SK-N-SH (cell line): ENCODE measurements around the gene LURAP1L. TPM values are rescaled to one million over a fixed set of nuclear protein-coding genes. Genes with fewer than 3 reads are reported as not detected.

Experiments
- CTCF ChIA-PET: fragments of 300-600, 350-600 bp; formaldehyde crosslinking; extraction: SDS; loops from one replicate; lab custom pipeline; 2021; lab: Yijun Ruan, JAX
- POLR2A ChIA-PET: fragments of 350-600 bp; sonication (Branson Sonifier 250); formaldehyde crosslinking; extraction: SDS; loops from one replicate; lab custom pipeline; 2020; ENCODE audit warnings: antibody characterized with exemption, inconsistent platforms; lab: Yijun Ruan, JAX
- DNase-seq: peaks from one replicate; pipeline ENCODE4 v3.0.0; 2012
- H2AFZ ChIP-seq: fragments of 200-600 bp; sonication (generic); 2 replicates; pipeline ENCODE4 v1.8.1; 2016; ENCODE audit warnings: antibody characterized with exemption, mild to moderate bottlenecking, low read depth
- H3F3A ChIP-seq: fragments of 200-600 bp; sonication (generic); replicated peaks from 2 replicates; pipeline ENCODE3; 2016; ENCODE audit warnings: antibody characterized with exemption, mild to moderate bottlenecking; ENCODE audit not compliant: insufficient read depth
- H3K27ac ChIP-seq, 2 experiments: fragments of 200-500 bp in 1 of 2; fragments of 200-600 bp in 1 of 2; sonication (Bioruptor generic) in 1 of 2; sonication (generic), shearing (Covaris generic) in 1 of 2; 2 replicates each; pipeline versions ENCODE4 v1.5.1 to v1.6.1; 2014 to 2016; ENCODE audit warnings: low read depth in 2 of 2, inconsistent platforms in 1 of 2, low read length in 1 of 2, mild to moderate bottlenecking in 1 of 2, mixed read lengths in 1 of 2
- H3K27me3 ChIP-seq: fragments of 200-600 bp; sonication (generic), shearing (Covaris generic); 2 replicates; pipeline ENCODE4 v1.6.1; 2016; ENCODE audit warnings: mixed run types; ENCODE audit not compliant: insufficient read depth
- H3K36me3 ChIP-seq, 2 experiments: fragments of 200-500 bp in 1 of 2; fragments of 200-600 bp in 1 of 2; sonication (Bioruptor generic) in 1 of 2; sonication (generic) in 1 of 2; replicated peaks in 1 of 2; 2 replicates each; pipeline versions ENCODE3 to v1.5.1; 2014 to 2016; ENCODE audit warnings: low read length in 1 of 2, mild to moderate bottlenecking in 1 of 2; ENCODE audit not compliant: insufficient read depth in 2 of 2, control insufficient read depth in 1 of 2
- H3K4me1 ChIP-seq, 2 experiments: fragments of 200-500 bp in 1 of 2; fragments of 200-600 bp in 1 of 2; sonication (Bioruptor generic) in 1 of 2; sonication (generic), shearing (Covaris generic) in 1 of 2; 2 replicates each; pipeline versions ENCODE4 v1.5.1 to v1.6.1; 2014 to 2016; ENCODE audit warnings: low read depth in 1 of 2, low read length in 1 of 2, mixed run types in 1 of 2; ENCODE audit not compliant: insufficient read depth in 2 of 2, control insufficient read depth in 1 of 2
- H3K4me2 ChIP-seq: fragments of 200-600 bp; sonication (generic), shearing (Covaris generic); 2 replicates; pipeline ENCODE4 v1.6.1; 2017; ENCODE audit warnings: mixed run types
- H3K4me3 ChIP-seq, 2 experiments: fragments of 200-500 bp in 1 of 2; fragments of 200-600 bp in 1 of 2; sonication (Bioruptor generic) in 1 of 2; sonication (generic), shearing (Covaris generic) in 1 of 2; 2 replicates each; pipeline versions ENCODE4 v1.5.1 to v1.8.1; 2014 to 2016; ENCODE audit warnings: low read depth in 2 of 2, inconsistent platforms in 1 of 2, low read length in 1 of 2, mild to moderate bottlenecking in 1 of 2, mixed read lengths in 1 of 2, moderate library complexity in 1 of 2
- H3K79me2 ChIP-seq: fragments of 200-600 bp; sonication (generic); 2 replicates; pipeline ENCODE4 v1.8.1; 2017; ENCODE audit warnings: mild to moderate bottlenecking; ENCODE audit not compliant: insufficient read depth
- H3K9ac ChIP-seq: fragments of 200-600 bp; sonication (generic); 2 replicates; pipeline ENCODE4 v1.6.1; 2017; ENCODE audit warnings: mixed run types
- H3K9me2 ChIP-seq: fragments of 200-600 bp; sonication (generic); 2 replicates; pipeline ENCODE4 v1.6.1; 2017; ENCODE audit warnings: mixed run types
- H3K9me3 ChIP-seq: fragments of 200-600 bp; sonication (generic); 2 replicates; pipeline ENCODE4 v1.6.1; 2017; ENCODE audit warnings: mixed run types, mild to moderate bottlenecking, moderate library complexity
- H4K20me1 ChIP-seq: fragments of 200-600 bp; sonication (generic); 2 replicates; pipeline ENCODE4 v1.6.1; 2017; ENCODE audit warnings: mild to moderate bottlenecking, mixed run types; ENCODE audit not compliant: insufficient read depth
- ELF1 ChIP-seq: IDR thresholded peaks from 2 replicates; pipeline ENCODE4 v1.4.0; 2012
- FOSL2 ChIP-seq: IDR thresholded peaks from 2 replicates; pipeline ENCODE4 v1.4.0; 2012; ENCODE audit warnings: low read depth, mild to moderate bottlenecking, moderate library complexity, borderline replicate concordance
- FOXJ3 ChIP-seq: sonication (generic); formaldehyde crosslinking; IDR thresholded peaks from 2 replicates; pipeline ENCODE4 v1.5.1; 2020; ENCODE audit warnings: mild to moderate bottlenecking, missing genetic modification reagents
- FOXM1 ChIP-seq: IDR thresholded peaks from 2 replicates; pipeline ENCODE4 v1.4.0; 2012; ENCODE audit warnings: low read depth, mild to moderate bottlenecking
- GABPA ChIP-seq: IDR thresholded peaks from 2 replicates; pipeline ENCODE4 v1.4.0; 2012; ENCODE audit warnings: low read depth, mild to moderate bottlenecking
- GATA2 ChIP-seq: sonication (generic); formaldehyde crosslinking; IDR thresholded peaks from 2 replicates; pipeline ENCODE4 v1.5.0; 2020; ENCODE audit warnings: mild to moderate bottlenecking, missing genetic modification reagents
- JUND ChIP-seq: IDR thresholded peaks from 2 replicates; pipeline ENCODE4 v1.4.0; 2012
- MAX ChIP-seq: IDR thresholded peaks from 2 replicates; pipeline ENCODE4 v1.4.0; 2012; ENCODE audit warnings: low read depth
- MEF2A ChIP-seq: IDR thresholded peaks from 2 replicates; pipeline ENCODE4 v1.4.0; 2012; ENCODE audit warnings: low read depth, borderline replicate concordance
- MXI1 ChIP-seq: IDR thresholded peaks from 2 replicates; pipeline ENCODE4 v1.6.1; 2012; ENCODE audit warnings: mild to moderate bottlenecking, low read depth, low read length, improper control_type of control experiment
- NFIC ChIP-seq: IDR thresholded peaks from 2 replicates; pipeline ENCODE4 v1.4.0; 2012; ENCODE audit warnings: borderline replicate concordance
- NRF1 ChIP-seq: IDR thresholded peaks from 2 replicates; pipeline ENCODE4 v1.6.1; 2012; ENCODE audit warnings: low read depth, mild to moderate bottlenecking, low read length
- POLR2AphosphoS5 ChIP-seq: IDR thresholded peaks from 2 replicates; pipeline ENCODE4 v1.6.1; 2012; ENCODE audit warnings: low read depth, low read length
- RAD21 ChIP-seq: IDR thresholded peaks from 2 replicates; pipeline ENCODE4 v1.6.1; 2012; ENCODE audit warnings: mild to moderate bottlenecking, low read length
- RCOR1 ChIP-seq: fragments of 150-350 bp; IDR thresholded peaks from 2 replicates; pipeline ENCODE4 v1.6.1; 2017; ENCODE audit warnings: antibody characterized with exemption, low read length
- REST ChIP-seq: IDR thresholded peaks from 2 replicates; pipeline ENCODE4 v1.6.1; 2012; ENCODE audit warnings: mild to moderate bottlenecking, low read depth, low read length, moderate library complexity
- RXRA ChIP-seq: IDR thresholded peaks from 2 replicates; pipeline ENCODE4 v1.4.0; 2012; ENCODE audit warnings: low read depth, mild to moderate bottlenecking, borderline replicate concordance
- SIN3A ChIP-seq: IDR thresholded peaks from 2 replicates; pipeline ENCODE4 v1.6.1; 2012; ENCODE audit warnings: low read depth, mild to moderate bottlenecking, low read length, moderate library complexity, borderline replicate concordance
- SMC3 ChIP-seq: IDR thresholded peaks from 2 replicates; pipeline ENCODE4 v1.6.1; 2012; ENCODE audit warnings: low read depth, low read length, improper control_type of control experiment
- TAF1 ChIP-seq: IDR thresholded peaks from 2 replicates; pipeline ENCODE4 v1.6.1; 2012; ENCODE audit warnings: low read depth, mild to moderate bottlenecking, low read length, moderate library complexity, borderline replicate concordance
- TCF12 ChIP-seq: IDR thresholded peaks from 2 replicates; pipeline ENCODE4 v1.4.0; 2012
- TEAD4 ChIP-seq: IDR thresholded peaks from 2 replicates; pipeline ENCODE4 v1.4.0; 2012; ENCODE audit warnings: mild to moderate bottlenecking, borderline replicate concordance; ENCODE audit not compliant: insufficient read depth
- YY1 ChIP-seq: IDR thresholded peaks from 2 replicates; pipeline ENCODE4 v1.4.0; 2012; ENCODE audit warnings: low read depth, mild to moderate bottlenecking
- WGBS: methylation state at CpG from one replicate; pipeline ENCODE4 v1.1.6; 2017; ENCODE audit warnings: low lambda C conversion rate; 5-methylcytosine and 5-hydroxymethylcytosine counted together
- polyA plus RNA-seq, 3 experiments: library from polyadenylated mRNA; depleted of rRNA; stranded (reverse); fragments of >200 nt; gene quantifications; 2 replicates each; pipeline ENCODE4 v1.2.3, GENCODE V29; 2012
- TF ChIP-seq, protein P1 (sequence below): fragments of 200-600 bp; sonication (generic); IDR thresholded peaks from 2 replicates; pipeline ENCODE4 v1.6.1; 2017; ENCODE audit warnings: antibody characterized with exemption, mild to moderate bottlenecking, moderate library complexity
- TF ChIP-seq, protein P2 (sequence below): IDR thresholded peaks from 2 replicates; pipeline ENCODE4 v1.4.0; 2012; ENCODE audit warnings: low read depth, borderline replicate concordance

LURAP1L gene
- polyA plus RNA-seq, 1 of the 3 experiments (the other 2 are of a cell fraction), result 3.4 TPM

DNA sequence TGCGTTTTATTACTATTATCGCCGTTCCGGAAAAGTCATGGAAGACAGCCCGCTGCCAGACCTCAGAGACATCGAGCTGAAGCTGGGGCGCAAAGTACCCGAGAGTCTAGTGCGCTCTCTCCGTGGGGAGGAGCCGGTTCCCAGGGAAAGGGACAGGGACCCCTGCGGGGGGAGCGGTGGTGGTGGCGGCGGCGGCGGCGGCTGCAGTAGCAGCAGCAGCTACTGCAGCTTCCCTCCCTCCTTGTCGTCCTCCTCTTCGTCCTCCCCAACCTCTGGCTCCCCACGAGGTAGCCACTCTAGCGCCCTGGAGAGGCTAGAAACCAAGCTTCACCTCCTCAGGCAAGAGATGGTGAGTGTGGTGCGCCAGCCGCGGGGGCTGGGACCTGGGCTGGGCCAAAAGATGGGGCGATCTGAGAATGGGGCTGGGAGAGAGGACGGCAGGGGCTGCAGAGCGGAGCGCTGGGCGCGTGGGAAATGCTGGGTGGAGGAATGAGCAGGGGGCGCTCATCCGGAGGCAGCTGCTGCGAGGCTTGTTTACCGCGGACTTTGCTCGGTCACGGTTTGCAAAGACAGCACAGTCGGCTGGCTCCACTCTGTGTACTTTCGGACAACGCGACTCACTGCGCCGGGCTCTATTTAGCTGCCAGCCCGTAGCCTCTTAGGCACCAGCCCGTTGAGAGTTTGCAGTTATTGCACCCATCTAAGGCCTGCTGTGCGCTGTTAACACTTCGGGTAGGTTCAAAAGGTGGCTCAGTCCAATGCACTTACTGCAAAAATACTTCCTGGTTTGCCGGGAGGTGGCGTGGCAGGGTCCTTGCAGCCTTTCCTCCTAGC, 1.1 kb downstream of the LURAP1L start:
- H3K9ac ChIP-seq, result peak overlapping the region; percentile 63; the same call in 1 of the 2 replicates
- CTCF ChIA-PET, result interaction anchor here (0.6 to 3.2 kb wide), 39 partner anchors 15 to 349 kb away, joined by 3 to 21 read pairs (median 5); no protein-coding TSS in a partner anchor
- no peaks in the 10 kb centered on the region for H3K79me2 ChIP-seq
- peak overlapping the region; percentile 85 for H3K4me2 ChIP-seq
- POLR2A ChIA-PET, result interaction anchor here (0.8 to 2.0 kb wide), 7 partner anchors 10 to 107 kb away, joined by 3 to 14 read pairs (median 3); no protein-coding TSS in a partner anchor
- peaks cover 8% of the 10 kb centered on the region for H3F3A ChIP-seq
- peak overlapping the region; percentile 74 to 75 for H3K4me3 ChIP-seq
- peak; percentile 81 for DNase-seq
- H2AFZ ChIP-seq, result peak overlapping the region; percentile 98
- WGBS, result 2% methylated on average over 24 of the region's 50 CpGs
- H3K36me3 ChIP-seq, result no peaks in the 10 kb centered on the region
- H3K9me2 ChIP-seq, result no peaks in the 10 kb centered on the region
- peaks cover 0 to 5% of the 10 kb centered on the region in 2 experiments; a peak in 2 of 4 replicates for H3K4me1 ChIP-seq
- H4K20me1 ChIP-seq, result no peaks in the 10 kb centered on the region
- H3K9me3 ChIP-seq, result no peaks in the 10 kb centered on the region
- no peaks in the 10 kb centered on the region for H3K27me3 ChIP-seq
- peak overlapping the region; percentile 64 to 87; a peak in 3 of 4 replicates for H3K27ac ChIP-seq
- TF ChIP-seq TCF12 (0 out of 2 replicates have a peak, but pooled peaks have one; percentile 4), TEAD4 (no peak), ELF1 (peak; percentile 67), JUND (no peak), GATA2 (CRISPR knock-in tag) (no peak; the same call in 1 of the 2 replicates), RCOR1 (no peak), NRF1 (no peak), GABPA (peak; percentile 25; the same call in 1 of the 2 replicates), YY1 (no peak), NFIC (no peak), POLR2AphosphoS5 (no peak), MXI1 (peak; percentile 12; the same call in 1 of the 2 replicates), FOSL2 (no peak), FOXM1 (no peak), MAX (no peak; the same call in 1 of the 2 replicates), RXRA (no peak), MEF2A (no peak), REST (no peak), RAD21 (peak; percentile 74), SIN3A (peak; percentile 15; the same call in 1 of the 2 replicates), FOXJ3 (no peak; the same call in 1 of the 2 replicates), SMC3 (peak; percentile 76), TAF1 (no peak)
- TF ChIP-seq, protein P1, sequence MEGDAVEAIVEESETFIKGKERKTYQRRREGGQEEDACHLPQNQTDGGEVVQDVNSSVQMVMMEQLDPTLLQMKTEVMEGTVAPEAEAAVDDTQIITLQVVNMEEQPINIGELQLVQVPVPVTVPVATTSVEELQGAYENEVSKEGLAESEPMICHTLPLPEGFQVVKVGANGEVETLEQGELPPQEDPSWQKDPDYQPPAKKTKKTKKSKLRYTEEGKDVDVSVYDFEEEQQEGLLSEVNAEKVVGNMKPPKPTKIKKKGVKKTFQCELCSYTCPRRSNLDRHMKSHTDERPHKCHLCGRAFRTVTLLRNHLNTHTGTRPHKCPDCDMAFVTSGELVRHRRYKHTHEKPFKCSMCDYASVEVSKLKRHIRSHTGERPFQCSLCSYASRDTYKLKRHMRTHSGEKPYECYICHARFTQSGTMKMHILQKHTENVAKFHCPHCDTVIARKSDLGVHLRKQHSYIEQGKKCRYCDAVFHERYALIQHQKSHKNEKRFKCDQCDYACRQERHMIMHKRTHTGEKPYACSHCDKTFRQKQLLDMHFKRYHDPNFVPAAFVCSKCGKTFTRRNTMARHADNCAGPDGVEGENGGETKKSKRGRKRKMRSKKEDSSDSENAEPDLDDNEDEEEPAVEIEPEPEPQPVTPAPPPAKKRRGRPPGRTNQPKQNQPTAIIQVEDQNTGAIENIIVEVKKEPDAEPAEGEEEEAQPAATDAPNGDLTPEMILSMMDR, result peak; percentile 60
- TF ChIP-seq, protein P2, sequence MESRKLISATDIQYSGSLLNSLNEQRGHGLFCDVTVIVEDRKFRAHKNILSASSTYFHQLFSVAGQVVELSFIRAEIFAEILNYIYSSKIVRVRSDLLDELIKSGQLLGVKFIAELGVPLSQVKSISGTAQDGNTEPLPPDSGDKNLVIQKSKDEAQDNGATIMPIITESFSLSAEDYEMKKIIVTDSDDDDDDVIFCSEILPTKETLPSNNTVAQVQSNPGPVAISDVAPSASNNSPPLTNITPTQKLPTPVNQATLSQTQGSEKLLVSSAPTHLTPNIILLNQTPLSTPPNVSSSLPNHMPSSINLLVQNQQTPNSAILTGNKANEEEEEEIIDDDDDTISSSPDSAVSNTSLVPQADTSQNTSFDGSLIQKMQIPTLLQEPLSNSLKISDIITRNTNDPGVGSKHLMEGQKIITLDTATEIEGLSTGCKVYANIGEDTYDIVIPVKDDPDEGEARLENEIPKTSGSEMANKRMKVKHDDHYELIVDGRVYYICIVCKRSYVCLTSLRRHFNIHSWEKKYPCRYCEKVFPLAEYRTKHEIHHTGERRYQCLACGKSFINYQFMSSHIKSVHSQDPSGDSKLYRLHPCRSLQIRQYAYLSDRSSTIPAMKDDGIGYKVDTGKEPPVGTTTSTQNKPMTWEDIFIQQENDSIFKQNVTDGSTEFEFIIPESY, result no peak
